ENCODE data around the gene CTNNA2. TPM values are rescaled to one million over a fixed set of nuclear protein-coding genes. Genes with fewer than 3 reads are reported as not detected.

CTNNA2 gene
- total and polyA plus RNA-seq, 8 donors, result 0.28 to 5.7 (median 0.44) TPM; not detected in 4

DNA sequence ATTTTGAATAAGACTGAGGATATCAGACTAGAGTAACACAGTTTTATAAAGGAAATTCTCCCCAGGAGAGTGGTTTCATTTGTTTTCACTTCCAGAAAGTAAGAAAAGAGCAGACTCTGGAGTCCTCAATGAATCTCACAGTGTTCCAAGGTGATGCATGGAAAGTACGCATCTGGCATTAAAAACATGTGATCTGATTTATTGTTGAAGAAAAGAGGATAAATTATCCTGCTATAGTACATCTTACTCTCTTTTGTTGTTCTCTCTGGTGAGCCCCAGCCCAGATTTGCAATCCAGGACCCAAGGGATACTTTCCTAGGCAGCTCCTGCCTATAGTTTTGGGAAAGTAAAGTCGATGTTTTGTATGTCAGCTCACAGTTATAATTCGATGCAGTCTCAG is 285.9 kb downstream of the CTNNA2 start:
- Histone ChIP-seq H3K9me3 (no peaks in the 10 kb centered on the region), H3K36me3 (no peaks in the 10 kb centered on the region), H3K4me1 (no peaks in the 10 kb centered on the region), H3K27me3 (no peaks in the 10 kb centered on the region), H3K4me3 (no peak overlapping the region), H3K27ac (no peak overlapping the region)
- 74 to 91% (median 86%) methylated on average over 3 of the region's 3 CpGs for WGBS, 5 donors
- DNase-seq, result no peak
- intact Hi-C loops (cut with DNase I; ENCODE audit: low total_unique reads), result no loop called here
- TF ChIP-seq POLR2AphosphoS5 (IDR thresholded peaks at IDR 0.05) (no peak), POLR2A (IDR thresholded peaks at IDR 0.05) (no peak), EP300 (IDR thresholded peaks at IDR 0.05) (no peak)
- TF ChIP-seq, protein P1, sequence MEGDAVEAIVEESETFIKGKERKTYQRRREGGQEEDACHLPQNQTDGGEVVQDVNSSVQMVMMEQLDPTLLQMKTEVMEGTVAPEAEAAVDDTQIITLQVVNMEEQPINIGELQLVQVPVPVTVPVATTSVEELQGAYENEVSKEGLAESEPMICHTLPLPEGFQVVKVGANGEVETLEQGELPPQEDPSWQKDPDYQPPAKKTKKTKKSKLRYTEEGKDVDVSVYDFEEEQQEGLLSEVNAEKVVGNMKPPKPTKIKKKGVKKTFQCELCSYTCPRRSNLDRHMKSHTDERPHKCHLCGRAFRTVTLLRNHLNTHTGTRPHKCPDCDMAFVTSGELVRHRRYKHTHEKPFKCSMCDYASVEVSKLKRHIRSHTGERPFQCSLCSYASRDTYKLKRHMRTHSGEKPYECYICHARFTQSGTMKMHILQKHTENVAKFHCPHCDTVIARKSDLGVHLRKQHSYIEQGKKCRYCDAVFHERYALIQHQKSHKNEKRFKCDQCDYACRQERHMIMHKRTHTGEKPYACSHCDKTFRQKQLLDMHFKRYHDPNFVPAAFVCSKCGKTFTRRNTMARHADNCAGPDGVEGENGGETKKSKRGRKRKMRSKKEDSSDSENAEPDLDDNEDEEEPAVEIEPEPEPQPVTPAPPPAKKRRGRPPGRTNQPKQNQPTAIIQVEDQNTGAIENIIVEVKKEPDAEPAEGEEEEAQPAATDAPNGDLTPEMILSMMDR (IDR thresholded peaks at IDR 0.05), result no peak

DNA sequence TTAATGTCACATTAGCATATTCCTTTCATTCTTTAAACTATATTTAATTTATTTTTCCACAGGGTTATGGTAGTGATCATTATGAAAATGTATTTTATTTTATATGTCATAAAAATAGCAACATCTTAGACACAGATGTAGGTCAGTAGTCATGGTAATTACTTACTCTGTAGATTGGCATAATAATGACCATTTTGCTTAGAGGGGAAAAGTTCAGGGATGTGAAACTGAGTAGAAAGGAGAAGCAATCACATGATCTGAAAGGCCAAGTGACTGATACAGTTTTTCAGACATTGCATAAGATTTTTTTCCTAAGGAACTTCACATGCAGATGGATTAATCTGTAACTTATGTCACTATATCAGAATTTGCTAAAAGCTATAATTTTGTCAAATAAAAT is 286.9 kb downstream of the CTNNA2 start:
- no peak for DNase-seq
- H3K4me3 ChIP-seq, result no peak overlapping the region
- no peaks in the 10 kb centered on the region for H3K9me3 ChIP-seq
- no peaks in the 10 kb centered on the region for H3K4me1 ChIP-seq
- H3K36me3 ChIP-seq, result no peaks in the 10 kb centered on the region
- no peaks in the 10 kb centered on the region for H3K27me3 ChIP-seq
- no peak overlapping the region for H3K27ac ChIP-seq
- intact Hi-C loops (cut with DNase I; ENCODE audit: low total_unique reads), result no loop called here
- TF ChIP-seq, protein P1 (IDR thresholded peaks at IDR 0.05), result no peak
- TF ChIP-seq POLR2AphosphoS5 (IDR thresholded peaks at IDR 0.05), result no peak
- TF ChIP-seq POLR2A (IDR thresholded peaks at IDR 0.05), result no peak
- TF ChIP-seq EP300 (IDR thresholded peaks at IDR 0.05), result no peak

- intact Hi-C loops (cut with DNase I; ENCODE audit: low total_unique reads), result no loop called here
- Histone ChIP-seq H3K4me3 (no peak overlapping the region), H3K9me3 (no peaks in the 10 kb centered on the region), H3K36me3 (no peaks in the 10 kb centered on the region), H3K27ac (no peak overlapping the region), H3K27me3 (no peaks in the 10 kb centered on the region), H3K4me1 (no peaks in the 10 kb centered on the region)
- TF ChIP-seq, protein P1 (IDR thresholded peaks at IDR 0.05), result no peak
- TF ChIP-seq POLR2AphosphoS5 (IDR thresholded peaks at IDR 0.05) (no peak), EP300 (IDR thresholded peaks at IDR 0.05) (no peak), POLR2A (IDR thresholded peaks at IDR 0.05) (no peak)
- no peak for DNase-seq
- 52 to 60% (median 59%) methylated on average over 3 of the region's 3 CpGs for WGBS, 5 donors
These were observed 288.2 kb downstream of the CTNNA2 start for GRCh38 chr2:79801082-79801481.

- intact Hi-C loops (cut with DNase I; ENCODE audit: low total_unique reads), result no loop called here
- Histone ChIP-seq H3K36me3 (no peaks in the 10 kb centered on the region), H3K4me3 (no peak overlapping the region), H3K27ac (no peak overlapping the region), H3K4me1 (no peaks in the 10 kb centered on the region), H3K27me3 (no peaks in the 10 kb centered on the region), H3K9me3 (no peaks in the 10 kb centered on the region)
- WGBS, 5 donors, result 78 to 91% (median 84%) methylated on average over 4 of the region's 4 CpGs
- TF ChIP-seq, protein P1 (IDR thresholded peaks at IDR 0.05), result no peak
- TF ChIP-seq POLR2A (IDR thresholded peaks at IDR 0.05), result no peak
- no peak for TF ChIP-seq POLR2AphosphoS5 (IDR thresholded peaks at IDR 0.05)
- TF ChIP-seq EP300 (IDR thresholded peaks at IDR 0.05), result no peak
- no peak for DNase-seq
These were observed 304.4 kb downstream of the CTNNA2 start for GRCh38 chr2:79817288-79817687.
